ENCODE data around the gene SLFN14.
A peak's percentile ranks its signal among the peaks of the same experiment; 100 is the strongest.

Gene SLFN14

GRCh38 chr17:35541434-35541833, 19.2 kb downstream of the SLFN14 start:
- H3K4me1 ChIP-seq (ENCODE audit: control insufficient read depth, insufficient read depth, low read length): peaks cover 3% of the 10 kb centered on the region; the same call in 1 of the 2 replicates
- H3K9me3 ChIP-seq (ENCODE audit: control insufficient read depth, insufficient read depth, low read depth, low read length): no peaks in the 10 kb centered on the region
- POLR2A ChIA-PET: interaction anchor here (0.8 kb wide), 1 partner anchor 168 kb away, joined by 3 read pairs; the partner anchor contains the start of gene SLFN11
- no peaks in the 10 kb centered on the region for H3K36me3 ChIP-seq (ENCODE audit: control insufficient read depth in 2 of 2, insufficient read depth in 1 of 2, low read length in 2 of 2)
- CTCF ChIA-PET: interaction anchor here (0.6 to 4.3 kb wide), 5 partner anchors 10 to 381 kb away, joined by 3 to 19 read pairs (median 4); no protein-coding TSS in a partner anchor
- H3K27ac ChIP-seq (ENCODE audit: extremely low read depth, low read depth, low read length): no peak overlapping the region
- TF ChIP-seq IKZF3 (tag by site-specific recombination; IDR thresholded peaks at IDR 0.05) (no peak), ZBTB17 (tag by site-specific recombination; IDR thresholded peaks at IDR 0.05) (peak; percentile 54)
- H3K4me3 ChIP-seq (ENCODE audit: low read depth, low read length): no peak overlapping the region

DNA sequence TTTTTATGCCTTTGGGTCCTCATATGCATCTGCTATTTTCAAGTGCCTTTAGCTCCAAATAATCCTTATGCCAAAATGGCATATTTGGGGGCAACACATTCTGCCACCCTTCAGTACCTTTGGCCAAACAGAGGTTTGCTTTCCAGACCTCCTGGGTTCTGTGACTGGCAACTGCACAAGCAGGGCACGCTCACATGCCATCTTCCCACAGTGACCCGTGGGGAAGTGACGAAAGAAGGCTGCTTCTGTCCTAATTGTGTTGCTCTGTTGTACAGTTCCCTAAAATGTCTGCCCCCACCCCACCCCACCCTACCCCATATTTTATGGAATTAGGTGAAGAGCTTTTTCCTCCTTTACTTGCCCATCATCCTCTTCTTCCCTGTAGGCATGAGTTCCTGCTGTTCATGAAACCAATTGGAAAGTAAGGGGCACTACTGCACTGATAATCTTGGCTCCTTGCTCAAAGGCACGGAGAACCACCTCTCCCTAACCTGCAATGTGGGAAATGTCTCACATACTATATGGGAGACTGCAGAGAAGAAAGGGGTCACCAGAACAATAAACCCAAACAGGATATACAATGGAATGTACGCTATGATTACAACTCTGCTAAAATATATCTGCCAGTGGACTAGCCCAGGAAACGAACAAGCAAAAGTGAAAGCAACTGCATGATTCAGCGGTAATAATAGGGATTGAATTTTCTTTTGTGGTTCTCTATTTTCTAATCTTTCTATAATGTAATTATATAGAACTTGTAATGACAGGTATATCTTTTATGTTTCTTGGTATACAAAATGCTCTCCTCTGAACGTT, 19.8 kb downstream of the SLFN14 start:
- H3K4me3 ChIP-seq (ENCODE audit: low read depth, low read length): no peak overlapping the region
- ChIA-PET POLR2A (no interaction called here), CTCF (interaction anchor here (0.6 to 2.3 kb wide), 7 partner anchors 9 to 274 kb away, joined by 3 to 8 read pairs (median 4); no protein-coding TSS in a partner anchor)

DNA sequence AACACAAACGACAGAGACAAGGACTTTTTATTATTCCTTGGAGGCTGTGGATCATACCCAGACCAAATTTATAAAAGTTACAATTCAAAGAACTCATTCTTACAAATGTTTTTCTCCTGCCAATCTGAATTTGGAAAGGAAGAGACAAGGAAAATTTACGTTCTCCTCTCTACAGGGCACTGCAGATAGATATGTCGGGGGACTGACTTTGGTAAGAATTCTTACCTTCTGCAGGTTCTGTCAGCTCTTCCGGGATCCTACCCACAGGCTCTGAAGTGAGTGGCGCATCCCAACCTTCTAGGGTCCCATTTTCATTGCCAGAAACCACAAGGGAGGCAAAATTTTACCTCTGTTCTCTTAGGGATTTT, 21.0 kb downstream of the SLFN14 start:
- peaks cover 3% of the 10 kb centered on the region; the same call in 1 of the 2 replicates for H3K4me1 ChIP-seq (ENCODE audit: control insufficient read depth, insufficient read depth, low read length)
- no peaks in the 10 kb centered on the region for H3K36me3 ChIP-seq (ENCODE audit: control insufficient read depth in 2 of 2, insufficient read depth in 1 of 2, low read length in 2 of 2)
- H3K4me3 ChIP-seq (ENCODE audit: low read depth, low read length): no peak overlapping the region
- H3K9me3 ChIP-seq (ENCODE audit: control insufficient read depth, insufficient read depth, low read depth, low read length): no peaks in the 10 kb centered on the region
- H3K27ac ChIP-seq (ENCODE audit: extremely low read depth, low read depth, low read length): no peak overlapping the region
- ChIA-PET POLR2A (interaction anchor here (0.6 to 1.3 kb wide), 3 partner anchors 39 to 269 kb away, joined by 3 to 5 read pairs (median 3); partner anchors contain the start of genes PEX12 and TAF15), CTCF (interaction anchor here (0.6 to 9.4 kb wide), 29 partner anchors 11 to 561 kb away, joined by 3 to 236 read pairs (median 4); no protein-coding TSS in a partner anchor)
- TF ChIP-seq GLI4 (tag by site-specific recombination; IDR thresholded peaks at IDR 0.05) (no peak), ZNF335 (tag by site-specific recombination; conservative IDR thresholded peaks at IDR 0.05) (0 out of 2 replicates have a peak, but pooled peaks have one; percentile 1), ZNF670 (tag by site-specific recombination; IDR thresholded peaks at IDR 0.05; ENCODE audit: low read depth) (no peak), ZNF768 (tag by site-specific recombination; IDR thresholded peaks at IDR 0.05) (no peak), KLF9 (tag by site-specific recombination; IDR thresholded peaks at IDR 0.05; ENCODE audit: low read depth) (no peak), ZNF449 (tag by site-specific recombination; IDR thresholded peaks at IDR 0.05) (no peak), ZNF274 (IDR thresholded peaks at IDR 0.05; ENCODE audit: low read length) (no peak), ZNF274 (tag by site-specific recombination; IDR thresholded peaks at IDR 0.05; ENCODE audit: borderline replicate concordance) (no peak), PRDM10 (tag by site-specific recombination; IDR thresholded peaks at IDR 0.05) (0 out of 2 replicates have a peak, but pooled peaks have one; percentile 21), ZBTB17 (tag by site-specific recombination; IDR thresholded peaks at IDR 0.05) (0 out of 2 replicates have a peak, but pooled peaks have one; percentile 0), ZNF248 (tag by site-specific recombination; IDR thresholded peaks at IDR 0.05) (no peak)
- TF ChIP-seq, protein P1, sequence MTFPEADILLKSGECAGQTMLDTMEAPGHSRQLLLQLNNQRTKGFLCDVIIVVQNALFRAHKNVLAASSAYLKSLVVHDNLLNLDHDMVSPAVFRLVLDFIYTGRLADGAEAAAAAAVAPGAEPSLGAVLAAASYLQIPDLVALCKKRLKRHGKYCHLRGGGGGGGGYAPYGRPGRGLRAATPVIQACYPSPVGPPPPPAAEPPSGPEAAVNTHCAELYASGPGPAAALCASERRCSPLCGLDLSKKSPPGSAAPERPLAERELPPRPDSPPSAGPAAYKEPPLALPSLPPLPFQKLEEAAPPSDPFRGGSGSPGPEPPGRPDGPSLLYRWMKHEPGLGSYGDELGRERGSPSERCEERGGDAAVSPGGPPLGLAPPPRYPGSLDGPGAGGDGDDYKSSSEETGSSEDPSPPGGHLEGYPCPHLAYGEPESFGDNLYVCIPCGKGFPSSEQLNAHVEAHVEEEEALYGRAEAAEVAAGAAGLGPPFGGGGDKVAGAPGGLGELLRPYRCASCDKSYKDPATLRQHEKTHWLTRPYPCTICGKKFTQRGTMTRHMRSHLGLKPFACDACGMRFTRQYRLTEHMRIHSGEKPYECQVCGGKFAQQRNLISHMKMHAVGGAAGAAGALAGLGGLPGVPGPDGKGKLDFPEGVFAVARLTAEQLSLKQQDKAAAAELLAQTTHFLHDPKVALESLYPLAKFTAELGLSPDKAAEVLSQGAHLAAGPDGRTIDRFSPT (tag by site-specific recombination; IDR thresholded peaks at IDR 0.05): no peak
- TF ChIP-seq, protein P2, sequence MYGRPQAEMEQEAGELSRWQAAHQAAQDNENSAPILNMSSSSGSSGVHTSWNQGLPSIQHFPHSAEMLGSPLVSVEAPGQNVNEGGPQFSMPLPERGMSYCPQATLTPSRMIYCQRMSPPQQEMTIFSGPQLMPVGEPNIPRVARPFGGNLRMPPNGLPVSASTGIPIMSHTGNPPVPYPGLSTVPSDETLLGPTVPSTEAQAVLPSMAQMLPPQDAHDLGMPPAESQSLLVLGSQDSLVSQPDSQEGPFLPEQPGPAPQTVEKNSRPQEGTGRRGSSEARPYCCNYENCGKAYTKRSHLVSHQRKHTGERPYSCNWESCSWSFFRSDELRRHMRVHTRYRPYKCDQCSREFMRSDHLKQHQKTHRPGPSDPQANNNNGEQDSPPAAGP (tag by site-specific recombination; IDR thresholded peaks at IDR 0.05): no peak
- TF ChIP-seq, protein P3, sequence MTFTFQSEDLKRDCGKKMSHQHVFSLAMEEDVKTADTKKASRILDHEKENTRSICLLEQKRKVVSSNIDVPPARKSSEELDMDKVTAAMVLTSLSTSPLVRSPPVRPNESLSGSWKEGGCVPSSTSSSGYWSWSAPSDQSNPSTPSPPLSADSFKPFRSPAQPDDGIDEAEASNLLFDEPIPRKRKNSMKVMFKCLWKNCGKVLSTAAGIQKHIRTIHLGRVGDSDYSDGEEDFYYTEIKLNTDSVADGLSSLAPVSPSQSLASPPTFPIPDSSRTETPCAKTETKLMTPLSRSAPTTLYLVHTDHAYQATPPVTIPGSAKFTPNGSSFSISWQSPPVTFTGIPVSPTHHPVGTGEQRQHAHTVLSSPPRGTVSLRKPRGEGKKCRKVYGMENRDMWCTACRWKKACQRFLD (tag by site-specific recombination; IDR thresholded peaks at IDR 0.05): no peak

More for the DNA sequence above, 19.8 kb downstream of the SLFN14 start:
- peaks cover 3% of the 10 kb centered on the region; the same call in 1 of the 2 replicates for H3K4me1 ChIP-seq (ENCODE audit: control insufficient read depth, insufficient read depth, low read length)
- H3K36me3 ChIP-seq (ENCODE audit: control insufficient read depth in 2 of 2, insufficient read depth in 1 of 2, low read length in 2 of 2): no peaks in the 10 kb centered on the region
- no peak for TF ChIP-seq ZBTB6 (tag by site-specific recombination; IDR thresholded peaks at IDR 0.05)
- H3K9me3 ChIP-seq (ENCODE audit: control insufficient read depth, insufficient read depth, low read depth, low read length): no peaks in the 10 kb centered on the region
- H3K27ac ChIP-seq (ENCODE audit: extremely low read depth, low read depth, low read length): no peak overlapping the region
